A549 (cell line): ENCODE measurements around the gene ENTREP1. TPM values are rescaled to one million over a fixed set of nuclear protein-coding genes. Genes with fewer than 3 reads are reported as not detected.

Experiments
- ATAC-seq, 2 experiments: fragments of 200-7000 bp in 1 of 2; fragments of >200 bp in 1 of 2; cut with Nextera tagmentation in 1 of 2; cut with Tn5 transposase in 1 of 2; 3 replicates each; pipeline versions ENCODE4 v1.8.0 to v1.9.1; 2018 to 2020; ENCODE audit warnings: mild to moderate bottlenecking in 1 of 2, moderate library complexity in 1 of 2
- CTCF ChIA-PET: fragments of 300-600 bp; sonication (Branson Sonifier 250); formaldehyde crosslinking; extraction: SDS; loops from one replicate; lab custom pipeline; 2021; ENCODE audit warnings: antibody characterized with exemption, inconsistent platforms; lab: Yijun Ruan, JAX
- POLR2A ChIA-PET: fragments of 350-600 bp; formaldehyde crosslinking; extraction: SDS; loops from one replicate; lab custom pipeline; 2021; ENCODE audit warnings: antibody characterized with exemption, inconsistent platforms; lab: Yijun Ruan, JAX
- DNase-seq, 2 experiments: peaks; one replicate each; pipeline versions ENCODE4 v3.0.0 to v3.0.0-alpha.2; 2011 to 2016; ENCODE audit warnings: low read depth in 1 of 2, low spot score in 1 of 2
- FAIRE-seq: peaks from 2 replicates; lab custom pipeline; 2011; peaks lifted over from hg19 to GRCh38; lab: Jason Lieb, UNC
- H3K27ac ChIP-seq, 2 experiments: fragments of >200 bp; sonication (Bioruptor Twin); formaldehyde crosslinking; 3 replicates each; pipeline ENCODE4 v1.5.1; 2016 to 2017
- H3K4me1 ChIP-seq: fragments of >200 bp; sonication (Bioruptor Twin); formaldehyde crosslinking; 3 replicates; pipeline ENCODE4 v1.6.1; 2016
- H3K4me2 ChIP-seq: fragments of >200 bp; sonication (Bioruptor Twin); formaldehyde crosslinking; 3 replicates; pipeline ENCODE4 v1.6.1; 2016
- H3K4me3 ChIP-seq: fragments of >200 bp; sonication (Bioruptor Twin); formaldehyde crosslinking; 3 replicates; pipeline ENCODE4 v1.5.1; 2016
- H3K9me3 ChIP-seq: fragments of >200 bp; sonication (Bioruptor Twin); formaldehyde crosslinking; 3 replicates; pipeline ENCODE4 v1.6.1; 2016
- BHLHE40 ChIP-seq: IDR thresholded peaks from 2 replicates; pipeline ENCODE4 v1.6.1; 2012; ENCODE audit warnings: low read depth, low read length, inconsistent platforms
- CBX2 ChIP-seq: fragments of 200-600 bp; sonication (generic); IDR thresholded peaks from 2 replicates; pipeline ENCODE4 v1.6.1; 2016; ENCODE audit warnings: low read depth, mild to moderate bottlenecking, borderline replicate concordance
- CEBPB ChIP-seq, 2 experiments: fragments of >200 bp in 1 of 2; sonication (Bioruptor Twin) in 1 of 2; formaldehyde crosslinking in 1 of 2; IDR thresholded peaks; 2 replicates each; pipeline ENCODE4 v1.6.1; 2012 to 2016
- CHD2 ChIP-seq: fragments of 150-350 bp; IDR thresholded peaks from 2 replicates; pipeline ENCODE4 v1.6.1; 2014; ENCODE audit warnings: low read length; ENCODE audit not compliant: partially characterized antibody
- EHMT2 ChIP-seq: fragments of 200-600 bp; sonication (generic); IDR thresholded peaks from 2 replicates; pipeline ENCODE4 v1.6.1; 2016; ENCODE audit warnings: antibody characterized with exemption, low read depth, mild to moderate bottlenecking, moderate library complexity
- ESRRA ChIP-seq: fragments of 150-350 bp; IDR thresholded peaks from 2 replicates; pipeline ENCODE4 v1.6.1; 2014; ENCODE audit warnings: mild to moderate bottlenecking, low read length, borderline replicate concordance
- FOSB ChIP-seq: fragments of 250-450 bp; sonication (Bioruptor Pico); IDR thresholded peaks from 2 replicates; pipeline ENCODE4 v1.5.0; 2020; ENCODE audit warnings: mild to moderate bottlenecking, moderate library complexity
- FOSL2 ChIP-seq, 2 experiments: fragments of 450-650 bp in 1 of 2; fragments of >200 bp in 1 of 2; sonication (Bioruptor Twin) in 1 of 2; formaldehyde crosslinking; IDR thresholded peaks; 2 replicates each; pipeline versions ENCODE4 v1.5.0 to v1.6.1; 2016 to 2020; ENCODE audit warnings: mild to moderate bottlenecking in 1 of 2, moderate library complexity in 1 of 2
- FOXS1 ChIP-seq: fragments of 250-450 bp; sonication (Bioruptor Pico); IDR thresholded peaks from 2 replicates; pipeline ENCODE4 v1.5.0; 2020; ENCODE audit warnings: mild to moderate bottlenecking, moderate library complexity
- GATA3 ChIP-seq: IDR thresholded peaks from 2 replicates; pipeline ENCODE4 v1.6.1; 2012; ENCODE audit warnings: borderline replicate concordance
- HEYL ChIP-seq: fragments of 250-450 bp; sonication (Bioruptor Pico); IDR thresholded peaks from 2 replicates; pipeline ENCODE4 v1.8.0; 2021; ENCODE audit warnings: mild to moderate bottlenecking, moderate library complexity
- HOXA7 ChIP-seq: fragments of 250-450 bp; sonication (Bioruptor Pico); IDR thresholded peaks from 2 replicates; pipeline ENCODE4 v1.5.0; 2020; ENCODE audit warnings: mild to moderate bottlenecking, moderate library complexity
- HOXB13 ChIP-seq: fragments of 250-450 bp; sonication (Bioruptor Pico); IDR thresholded peaks from 2 replicates; pipeline ENCODE4 v1.5.0; 2020; ENCODE audit warnings: low read depth, mild to moderate bottlenecking, moderate library complexity
- KDM5A ChIP-seq: fragments of 200-600 bp; sonication (generic); IDR thresholded peaks from 2 replicates; pipeline ENCODE4 v1.6.1; 2016; ENCODE audit warnings: antibody characterized with exemption, mild to moderate bottlenecking
- MAFK ChIP-seq: fragments of 450-650 bp; IDR thresholded peaks from 2 replicates; pipeline ENCODE4 v1.6.1; 2014; ENCODE audit not compliant: partially characterized antibody
- MAZ ChIP-seq: fragments of 150-350 bp; IDR thresholded peaks from 2 replicates; pipeline ENCODE4 v1.6.1; 2014; ENCODE audit warnings: antibody characterized with exemption, low read depth, low read length, borderline replicate concordance
- NPAS2 ChIP-seq: fragments of 250-450 bp; sonication (Bioruptor Pico); IDR thresholded peaks from 2 replicates; pipeline ENCODE4 v1.8.0; 2022; ENCODE audit warnings: mild to moderate bottlenecking, moderate library complexity, borderline replicate concordance
- NR3C1 ChIP-seq: fragments of >200 bp; sonication (Bioruptor Twin); formaldehyde crosslinking; IDR thresholded peaks from 3 replicates; pipeline ENCODE4 v1.6.1; 2017
- PHF8 ChIP-seq: fragments of 200-600 bp; sonication (generic); IDR thresholded peaks from 2 replicates; pipeline ENCODE4 v1.6.1; 2016; ENCODE audit warnings: low read depth, mild to moderate bottlenecking, antibody characterized with exemption, moderate library complexity, borderline replicate concordance
- RCOR1 ChIP-seq: fragments of 150-350 bp; IDR thresholded peaks from 2 replicates; pipeline ENCODE4 v1.6.1; 2014; ENCODE audit warnings: antibody characterized with exemption, low read length, low read depth
- SREBF2 ChIP-seq: fragments of 450-650 bp; IDR thresholded peaks from 2 replicates; pipeline ENCODE4 v1.6.1; 2014; ENCODE audit warnings: mild to moderate bottlenecking, moderate library complexity
- TFCP2L1 ChIP-seq: fragments of 250-450 bp; sonication (Bioruptor Pico); IDR thresholded peaks from 2 replicates; pipeline ENCODE4 v1.5.0; 2021; ENCODE audit warnings: mild to moderate bottlenecking
- TP53 ChIP-seq: fragments of 250-450 bp; sonication (Bioruptor Pico); IDR thresholded peaks from 2 replicates; pipeline ENCODE4 v1.5.0; 2021; ENCODE audit warnings: mild to moderate bottlenecking, moderate library complexity
- ZC3H11A ChIP-seq: fragments of 450-650 bp; IDR thresholded peaks from 2 replicates; pipeline ENCODE4 v1.6.1; 2014; ENCODE audit warnings: antibody characterized with exemption, mild to moderate bottlenecking
- ZFP36 ChIP-seq: fragments of 450-650 bp; IDR thresholded peaks from 2 replicates; pipeline ENCODE4 v1.6.1; 2014; ENCODE audit warnings: borderline replicate concordance; ENCODE audit not compliant: partially characterized antibody
- ZNF302 ChIP-seq: fragments of 250-450 bp; sonication (Bioruptor Pico); IDR thresholded peaks from 2 replicates; pipeline ENCODE4 v1.9.0; 2021; ENCODE audit warnings: inconsistent platforms, mild to moderate bottlenecking, moderate library complexity
- ZSCAN20 ChIP-seq: fragments of 250-450 bp; sonication (Bioruptor Pico); IDR thresholded peaks from 2 replicates; pipeline ENCODE4 v1.8.0; 2022; ENCODE audit warnings: mild to moderate bottlenecking, moderate library complexity
- WGBS: methylation state at CpG from one replicate; pipeline ENCODE4 v1.1.6; 2017; ENCODE audit errors: missing lambda C conversion rate; 5-methylcytosine and 5-hydroxymethylcytosine counted together
- polyA plus RNA-seq, 4 experiments: library from polyadenylated mRNA; depleted of rRNA in 3 of 4; stranded (reverse); fragments of >200 nt; fragmentation: RNase III in 1 of 4; extraction: RNeasy Plus Mini Kit Qiagen cat#74134 plus additional on column Dnase treatment in 1 of 4; gene quantifications; 2 replicates in 3 of 4; 3 replicates in 1 of 4; pipeline ENCODE4 v1.2.3, GENCODE V29; 2011 to 2017
- TF ChIP-seq, protein P1 (sequence below): fragments of 250-450 bp; sonication (Bioruptor Pico); IDR thresholded peaks from 2 replicates; pipeline ENCODE4 v1.5.0; 2020; ENCODE audit warnings: low read depth, mild to moderate bottlenecking, moderate library complexity
- TF ChIP-seq, protein P2 (sequence below): IDR thresholded peaks from 2 replicates; pipeline ENCODE4 v1.6.1; 2012
- TF ChIP-seq, protein P3 (sequence below): fragments of >200 bp; sonication (Bioruptor Twin); formaldehyde crosslinking; IDR thresholded peaks from 3 replicates; pipeline ENCODE4 v1.6.1; 2016
- TF ChIP-seq, protein P4 (sequence below): fragments of 450-650 bp; IDR thresholded peaks from 2 replicates; pipeline ENCODE4 v1.6.1; 2014; ENCODE audit warnings: antibody characterized with exemption

The ENTREP1 gene
- polyA plus RNA-seq, 2 of the 4 experiments (the other 2 are of a cell fraction) = 0.03 to 0.09 TPM

DNA sequence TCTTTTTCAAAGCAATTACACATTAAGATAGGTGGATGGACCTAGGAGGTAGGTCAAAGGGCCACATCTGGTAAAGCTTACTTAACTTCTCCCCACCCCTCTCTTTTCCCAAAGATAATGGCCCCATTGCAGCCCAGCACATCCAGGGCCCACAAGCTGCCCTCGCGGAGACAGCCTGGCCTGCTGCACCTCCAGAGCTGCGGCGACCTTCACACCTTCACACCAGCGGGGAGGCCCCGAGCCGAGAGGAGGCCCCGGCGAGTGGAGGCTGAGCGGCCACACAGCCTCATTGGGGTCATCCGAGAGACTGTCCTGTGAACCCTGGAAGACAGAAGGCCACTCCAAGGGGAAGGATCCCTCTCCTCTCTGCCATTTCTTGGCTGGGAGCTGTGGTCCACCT lies 66.5 kb downstream of the ENTREP1 start:
- 90% methylated on average over 2 of the region's 11 CpGs for WGBS
- no peak overlapping the region for H3K4me3 ChIP-seq
- CTCF ChIA-PET = interaction anchor here (1.8 kb wide), 1 partner anchor 356 kb away, joined by 4 read pairs; the partner anchor contains the start of gene FXN
- no peaks in the 10 kb centered on the region for H3K4me1 ChIP-seq
- H3K27ac ChIP-seq = no peak overlapping the region
- ATAC-seq (no peak), DNase-seq (no peak), FAIRE-seq (no peak)
- POLR2A ChIA-PET = no interaction called here
- H3K4me2 ChIP-seq = no peak overlapping the region
- TF ChIP-seq ZFP36 (no peak), GATA3 (no peak), FOSB (CRISPR knock-in tag) (no peak), TP53 (CRISPR knock-in tag) (no peak), ZC3H11A (no peak), FOXS1 (CRISPR knock-in tag) (no peak), CEBPB (IDR thresholded peaks at IDR 0.05) (no peak)
- TF ChIP-seq, protein P1, sequence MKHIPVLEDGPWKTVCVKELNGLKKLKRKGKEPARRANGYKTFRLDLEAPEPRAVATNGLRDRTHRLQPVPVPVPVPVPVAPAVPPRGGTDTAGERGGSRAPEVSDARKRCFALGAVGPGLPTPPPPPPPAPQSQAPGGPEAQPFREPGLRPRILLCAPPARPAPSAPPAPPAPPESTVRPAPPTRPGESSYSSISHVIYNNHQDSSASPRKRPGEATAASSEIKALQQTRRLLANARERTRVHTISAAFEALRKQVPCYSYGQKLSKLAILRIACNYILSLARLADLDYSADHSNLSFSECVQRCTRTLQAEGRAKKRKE (CRISPR knock-in tag) = no peak
- no peaks in the 10 kb centered on the region for H3K9me3 ChIP-seq

DNA sequence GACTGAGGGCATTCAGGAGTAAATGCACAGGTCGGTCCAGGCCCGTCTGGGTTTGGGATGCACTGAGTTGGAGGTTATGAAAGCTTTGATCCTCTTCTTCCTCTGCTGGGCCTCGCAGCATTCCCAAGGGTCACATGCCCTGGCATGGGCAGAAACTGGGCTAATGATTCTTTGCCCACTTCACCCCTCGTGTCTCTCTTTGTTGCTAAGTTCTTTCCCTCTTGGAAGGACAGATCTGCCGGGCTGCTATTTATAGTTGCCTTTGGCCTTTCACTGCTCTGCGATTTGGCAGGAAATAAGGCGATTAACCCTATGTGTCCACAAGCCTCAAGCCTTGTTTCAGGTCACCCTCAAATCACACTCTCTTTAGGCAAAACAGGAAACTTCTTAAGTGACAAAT lies 66.9 kb downstream of the ENTREP1 start:
- Histone ChIP-seq H3K9me3 (no peaks in the 10 kb centered on the region), H3K4me3 (no peak overlapping the region), H3K4me1 (no peaks in the 10 kb centered on the region), H3K4me2 (no peak overlapping the region), H3K27ac (no peak overlapping the region)
- 49% methylated on average over 7 of the region's 7 CpGs for WGBS
- TF ChIP-seq ZSCAN20 (CRISPR knock-in tag) (no peak), MAZ (no peak), CBX2 (no peak), NPAS2 (CRISPR knock-in tag) (no peak), CHD2 (no peak), HOXB13 (CRISPR knock-in tag) (no peak), CEBPB (IDR thresholded peaks at IDR 0.05) (no peak), MAFK (no peak), ESRRA (no peak), HEYL (no peak), TFCP2L1 (no peak)
- TF ChIP-seq, protein P2, sequence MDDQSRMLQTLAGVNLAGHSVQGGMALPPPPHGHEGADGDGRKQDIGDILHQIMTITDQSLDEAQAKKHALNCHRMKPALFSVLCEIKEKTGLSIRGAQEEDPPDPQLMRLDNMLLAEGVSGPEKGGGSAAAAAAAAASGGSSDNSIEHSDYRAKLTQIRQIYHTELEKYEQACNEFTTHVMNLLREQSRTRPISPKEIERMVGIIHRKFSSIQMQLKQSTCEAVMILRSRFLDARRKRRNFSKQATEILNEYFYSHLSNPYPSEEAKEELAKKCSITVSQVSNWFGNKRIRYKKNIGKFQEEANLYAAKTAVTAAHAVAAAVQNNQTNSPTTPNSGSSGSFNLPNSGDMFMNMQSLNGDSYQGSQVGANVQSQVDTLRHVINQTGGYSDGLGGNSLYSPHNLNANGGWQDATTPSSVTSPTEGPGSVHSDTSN = no peak
- TF ChIP-seq, protein P3, sequence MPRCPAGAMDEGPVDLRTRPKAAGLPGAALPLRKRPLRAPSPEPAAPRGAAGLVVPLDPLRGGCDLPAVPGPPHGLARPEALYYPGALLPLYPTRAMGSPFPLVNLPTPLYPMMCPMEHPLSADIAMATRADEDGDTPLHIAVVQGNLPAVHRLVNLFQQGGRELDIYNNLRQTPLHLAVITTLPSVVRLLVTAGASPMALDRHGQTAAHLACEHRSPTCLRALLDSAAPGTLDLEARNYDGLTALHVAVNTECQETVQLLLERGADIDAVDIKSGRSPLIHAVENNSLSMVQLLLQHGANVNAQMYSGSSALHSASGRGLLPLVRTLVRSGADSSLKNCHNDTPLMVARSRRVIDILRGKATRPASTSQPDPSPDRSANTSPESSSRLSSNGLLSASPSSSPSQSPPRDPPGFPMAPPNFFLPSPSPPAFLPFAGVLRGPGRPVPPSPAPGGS = no peak
- ChIA-PET POLR2A (no interaction called here), CTCF (interaction anchor here (1.8 kb wide), 1 partner anchor 356 kb away, joined by 4 read pairs; the partner anchor contains the start of gene FXN)
- ATAC-seq (no peak), DNase-seq (no peak), FAIRE-seq (no peak)

DNA sequence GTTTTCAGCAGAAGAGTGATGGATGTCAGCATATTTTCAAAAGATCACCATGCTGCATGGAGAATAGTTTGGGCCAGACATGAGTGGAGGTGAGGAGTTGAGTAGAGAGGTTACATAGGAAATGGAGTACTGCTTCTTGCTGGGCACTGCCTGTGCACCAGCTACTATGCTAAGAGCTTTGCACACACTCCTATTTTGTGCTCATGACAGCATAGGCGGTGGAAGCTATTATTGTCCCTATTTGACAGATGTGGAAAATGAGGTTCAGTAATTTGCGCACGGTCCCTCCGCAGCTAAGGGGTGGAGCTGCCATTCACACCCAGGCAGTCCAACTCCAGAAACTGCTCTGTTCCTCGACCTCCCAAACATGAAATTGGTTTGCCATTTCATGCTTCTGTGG lies 67.8 kb downstream of the ENTREP1 start:
- no peak for DNase-seq
- no peak for ATAC-seq
- no peak for FAIRE-seq
- no peaks in the 10 kb centered on the region for H3K9me3 ChIP-seq
- H3K4me1 ChIP-seq = no peaks in the 10 kb centered on the region
- ChIA-PET POLR2A (no interaction called here), CTCF (interaction anchor here (1.8 kb wide), 1 partner anchor 357 kb away, joined by 4 read pairs; the partner anchor contains the start of gene FXN)
- TF ChIP-seq SREBF2 (no peak), RCOR1 (no peak), HOXA7 (CRISPR knock-in tag) (no peak), TFCP2L1 (no peak), ZNF302 (CRISPR knock-in tag) (no peak), GATA3 (no peak), NR3C1 (no peak), ZSCAN20 (CRISPR knock-in tag) (no peak), NPAS2 (CRISPR knock-in tag) (no peak), BHLHE40 (no peak), PHF8 (no peak), MAZ (no peak), EHMT2 (no peak), FOSL2 (IDR thresholded peaks at IDR 0.05) (no peak), FOSL2 (CRISPR knock-in tag; IDR thresholded peaks at IDR 0.05) (no peak), KDM5A (no peak)
- TF ChIP-seq, protein P4, sequence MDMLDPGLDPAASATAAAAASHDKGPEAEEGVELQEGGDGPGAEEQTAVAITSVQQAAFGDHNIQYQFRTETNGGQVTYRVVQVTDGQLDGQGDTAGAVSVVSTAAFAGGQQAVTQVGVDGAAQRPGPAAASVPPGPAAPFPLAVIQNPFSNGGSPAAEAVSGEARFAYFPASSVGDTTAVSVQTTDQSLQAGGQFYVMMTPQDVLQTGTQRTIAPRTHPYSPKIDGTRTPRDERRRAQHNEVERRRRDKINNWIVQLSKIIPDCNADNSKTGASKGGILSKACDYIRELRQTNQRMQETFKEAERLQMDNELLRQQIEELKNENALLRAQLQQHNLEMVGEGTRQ = no peak
- no peak overlapping the region for H3K27ac ChIP-seq
- H3K4me3 ChIP-seq = no peak overlapping the region
- 64% methylated on average over 5 of the region's 5 CpGs for WGBS
- no peak overlapping the region for H3K4me2 ChIP-seq
